GM10266 (cell line): ENCODE measurements around the gene VAV3.

Experiments
- DNase-seq: peaks from one replicate; pipeline ENCODE4 v3.0.0; 2012; ENCODE audit errors: extremely low spot score
- CTCF ChIP-seq: IDR thresholded peaks from 2 replicates; pipeline ENCODE4 v1.5.1; 2012; ENCODE audit warnings: mild to moderate bottlenecking, low read depth; ENCODE audit not compliant: control insufficient read depth, insufficient read depth; ENCODE audit errors: missing control alignments

Gene VAV3

GRCh38 chr1:107597290-107597689, 367.7 kb downstream of the VAV3 start:
- TF ChIP-seq CTCF = no peak
- no peak for DNase-seq

DNA sequence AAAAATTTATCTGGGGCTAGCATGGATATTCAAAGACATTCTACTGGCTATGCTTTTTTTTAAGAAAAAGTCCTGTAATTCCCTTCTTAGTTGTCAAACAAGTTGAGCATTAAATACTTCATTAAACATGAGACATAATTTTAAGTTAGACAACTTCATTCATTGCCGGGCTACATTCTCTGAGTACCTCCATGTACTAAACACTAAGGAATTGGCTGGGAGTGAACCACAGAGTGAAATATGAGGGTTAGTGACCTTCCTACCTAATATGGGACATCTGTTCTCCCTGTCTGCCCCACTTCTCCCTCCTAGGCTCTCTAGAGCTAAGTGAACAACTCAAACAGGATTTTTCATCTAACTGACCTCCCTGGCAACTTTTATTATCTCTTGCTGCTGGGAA, 370.4 kb downstream of the VAV3 start:
- TF ChIP-seq CTCF = no peak
- no peak for DNase-seq

DNA sequence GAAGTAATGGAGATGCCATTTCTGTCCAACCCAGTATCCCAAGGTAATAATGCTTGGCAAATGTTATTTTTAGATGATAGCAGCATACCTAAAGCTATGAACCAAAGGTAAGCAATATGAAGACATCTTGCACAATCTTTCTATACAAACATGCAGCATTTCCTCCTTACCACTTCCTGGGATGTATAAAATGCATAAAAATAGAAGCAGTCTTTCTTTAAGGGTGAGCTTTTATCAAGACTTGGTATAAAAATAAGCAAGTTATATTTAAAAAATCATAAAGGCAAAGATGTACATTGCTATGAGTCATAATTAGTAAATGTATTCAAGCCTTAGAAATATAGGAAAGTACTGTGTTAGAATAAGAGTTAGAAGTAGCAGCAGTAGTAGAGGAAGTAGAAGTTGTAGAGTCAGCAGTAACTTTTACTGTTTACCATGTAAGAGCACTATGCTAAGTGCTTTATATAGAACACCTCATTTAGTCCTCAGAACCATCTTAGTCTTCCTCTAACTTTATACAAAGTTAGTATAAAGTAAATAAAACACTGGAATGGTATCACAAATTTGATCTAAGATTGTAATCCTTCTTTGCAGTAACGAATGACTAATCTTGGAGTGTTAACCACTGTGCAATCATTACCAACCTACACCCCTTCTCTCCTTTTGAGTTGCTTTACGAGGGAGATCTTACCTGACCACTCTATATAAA, 371.3 kb downstream of the VAV3 start:
- no peak for DNase-seq
- no peak for TF ChIP-seq CTCF

- no peak for TF ChIP-seq CTCF
- no peak for DNase-seq
These were observed 373.9 kb downstream of the VAV3 start for GRCh38 chr1:107590900-107591622.

- no peak for TF ChIP-seq CTCF
- DNase-seq = no peak
These were observed 374.9 kb downstream of the VAV3 start for GRCh38 chr1:107590087-107590486.

DNA sequence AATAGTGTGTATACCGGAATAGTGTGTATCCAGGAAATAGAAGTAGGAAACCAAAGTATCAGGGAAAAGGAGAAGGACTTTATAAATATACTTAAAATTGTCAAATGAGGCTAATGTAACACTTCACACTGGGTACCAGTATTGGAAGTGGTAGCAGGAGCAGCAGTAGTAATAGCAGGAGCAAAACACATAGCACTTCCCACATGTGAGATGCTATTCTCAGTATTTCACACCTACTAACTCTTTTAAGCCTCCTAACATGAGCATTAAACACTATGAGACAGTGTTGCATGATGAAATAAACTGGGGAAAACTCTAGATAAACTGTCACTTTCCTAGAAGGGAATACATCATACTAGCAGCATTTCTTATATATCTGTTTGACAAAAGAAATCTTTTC, 376.7 kb downstream of the VAV3 start:
- no peak for TF ChIP-seq CTCF
- no peak for DNase-seq

- DNase-seq = no peak
- no peak for TF ChIP-seq CTCF
These were observed 389.8 kb downstream of the VAV3 start for GRCh38 chr1:107575226-107575625.
